Neural cell (in vitro differentiated cells): Measurements from ENCODE around the gene ZG16B. TPM values are rescaled to one million over a fixed set of nuclear protein-coding genes. Genes with fewer than 3 reads are reported as not detected.

Experiments
- H2AFZ ChIP-seq: fragments of 200-600, 300-800 bp; sonication (generic), shearing (Covaris generic); 2 replicates; pipeline ENCODE4 v1.6.0; 2014; ENCODE audit warnings: low read depth, mild to moderate bottlenecking, antibody characterized with exemption, low read length, moderate library complexity
- H3F3A ChIP-seq: fragments of 200-600 bp; shearing (Covaris generic); 2 replicates; pipeline ENCODE4 v1.6.1; 2016; ENCODE audit warnings: mild to moderate bottlenecking, moderate library complexity, mixed read lengths, antibody characterized with exemption, low read length; ENCODE audit not compliant: insufficient read depth, poor library complexity, severe bottlenecking
- H3K27ac ChIP-seq: fragments of 200-600, 300-800 bp; sonication (generic), shearing (Covaris generic); 2 replicates; pipeline ENCODE4 v1.5.1; 2014; ENCODE audit warnings: mild to moderate bottlenecking, low read length, moderate library complexity
- H3K27me3 ChIP-seq: fragments of 300-800, 200-600 bp; sonication (generic), shearing (Covaris generic); 2 replicates; pipeline ENCODE4 v1.6.0; 2014; ENCODE audit warnings: mild to moderate bottlenecking, low read depth, low read length, moderate library complexity; ENCODE audit not compliant: insufficient read depth
- H3K36me3 ChIP-seq: fragments of 300-800, 200-600 bp; sonication (generic), shearing (Covaris generic); 2 replicates; pipeline ENCODE4 v1.5.1; 2014; ENCODE audit warnings: mild to moderate bottlenecking, antibody characterized with exemption, low read length, moderate library complexity; ENCODE audit not compliant: insufficient read depth
- H3K4me2 ChIP-seq: fragments of 300-800, 200-600 bp; sonication (generic), shearing (Covaris generic); 2 replicates; pipeline ENCODE4 v1.6.0; 2014; ENCODE audit warnings: mild to moderate bottlenecking, low read length
- H3K4me3 ChIP-seq: fragments of 300-800, 200-600 bp; sonication (generic), shearing (Covaris generic); 2 replicates; pipeline ENCODE4 v1.5.1; 2014; ENCODE audit warnings: mild to moderate bottlenecking, low read length, moderate library complexity
- H3K79me2 ChIP-seq: fragments of 200-600 bp; shearing (Covaris generic); replicated peaks from 2 replicates; pipeline ENCODE4 v1.6.0; 2014; ENCODE audit warnings: mild to moderate bottlenecking, low read length, moderate library complexity; ENCODE audit not compliant: insufficient read depth
- H3K9ac ChIP-seq: fragments of 300-800, 200-600 bp; sonication (generic), shearing (Covaris generic); 2 replicates; pipeline ENCODE4 v1.6.1; 2016; ENCODE audit warnings: mild to moderate bottlenecking, low read length, mixed read lengths
- H3K9me2 ChIP-seq: fragments of 200-600 bp; shearing (Covaris generic); 2 replicates; pipeline ENCODE4 v1.6.1; 2016; ENCODE audit warnings: mild to moderate bottlenecking, low read length, mixed read lengths; ENCODE audit not compliant: insufficient read depth
- H3K9me3 ChIP-seq: fragments of 200-600, 300-800 bp; sonication (generic), shearing (Covaris generic); 2 replicates; pipeline ENCODE4 v1.6.1; 2016; ENCODE audit warnings: mild to moderate bottlenecking, mixed run types, low read length, moderate library complexity, mixed read lengths
- H4K20me1 ChIP-seq: fragments of 200-600 bp; shearing (Covaris generic); 2 replicates; pipeline ENCODE4 v1.6.1; 2016; ENCODE audit warnings: mild to moderate bottlenecking, mixed run types; ENCODE audit not compliant: insufficient read depth
- EP300 ChIP-seq: fragments of 450-650 bp; conservative IDR thresholded peaks from 2 replicates; pipeline ENCODE4 v1.6.1; 2014; ENCODE audit warnings: antibody characterized with exemption, mild to moderate bottlenecking, moderate library complexity; ENCODE audit not compliant: poor library complexity, severe bottlenecking
- EZH2 ChIP-seq: fragments of 200-600, 300-800 bp; shearing (Covaris generic), sonication (generic); IDR thresholded peaks from 2 replicates; pipeline ENCODE4 v1.6.1; 2014; ENCODE audit warnings: antibody characterized with exemption, low read length, borderline replicate concordance, mild to moderate bottlenecking; ENCODE audit not compliant: insufficient read depth, poor library complexity, severe bottlenecking
- MXI1 ChIP-seq: fragments of 450-650 bp; conservative IDR thresholded peaks from 2 replicates; pipeline ENCODE4 v1.6.1; 2014; ENCODE audit warnings: antibody characterized with exemption, mild to moderate bottlenecking; ENCODE audit not compliant: poor library complexity, severe bottlenecking
- POLR2AphosphoS5 ChIP-seq: IDR thresholded peaks from 2 replicates; pipeline ENCODE4 v1.6.1; 2012
- RAD21 ChIP-seq: fragments of 450-650 bp; conservative IDR thresholded peaks from 2 replicates; pipeline ENCODE4 v1.6.1; 2014; ENCODE audit warnings: antibody characterized with exemption, mild to moderate bottlenecking, moderate library complexity
- REST ChIP-seq: IDR thresholded peaks from 2 replicates; pipeline ENCODE4 v1.6.1; 2012; ENCODE audit warnings: borderline replicate concordance
- SMC3 ChIP-seq: fragments of 450-650 bp; conservative IDR thresholded peaks from 2 replicates; pipeline ENCODE4 v1.6.1; 2014; ENCODE audit warnings: antibody characterized with exemption, mild to moderate bottlenecking, moderate library complexity; ENCODE audit not compliant: poor library complexity
- TAF1 ChIP-seq: IDR thresholded peaks from 2 replicates; pipeline ENCODE4 v1.6.1; 2012; ENCODE audit warnings: low read depth
- polyA plus RNA-seq: library from polyadenylated mRNA; depleted of rRNA; stranded (reverse); fragments of >200 nt; gene quantifications from 2 replicates; pipeline ENCODE4 v1.2.3, GENCODE V29; 2014
- TF ChIP-seq, protein P1 (sequence below): fragments of 450-650 bp; IDR thresholded peaks from 2 replicates; pipeline ENCODE4 v1.5.1; 2014; ENCODE audit warnings: antibody characterized with exemption, mild to moderate bottlenecking, moderate library complexity; ENCODE audit not compliant: poor library complexity, severe bottlenecking

ZG16B gene
- polyA plus RNA-seq, 1 donor from 2014 or later: not detected

DNA sequence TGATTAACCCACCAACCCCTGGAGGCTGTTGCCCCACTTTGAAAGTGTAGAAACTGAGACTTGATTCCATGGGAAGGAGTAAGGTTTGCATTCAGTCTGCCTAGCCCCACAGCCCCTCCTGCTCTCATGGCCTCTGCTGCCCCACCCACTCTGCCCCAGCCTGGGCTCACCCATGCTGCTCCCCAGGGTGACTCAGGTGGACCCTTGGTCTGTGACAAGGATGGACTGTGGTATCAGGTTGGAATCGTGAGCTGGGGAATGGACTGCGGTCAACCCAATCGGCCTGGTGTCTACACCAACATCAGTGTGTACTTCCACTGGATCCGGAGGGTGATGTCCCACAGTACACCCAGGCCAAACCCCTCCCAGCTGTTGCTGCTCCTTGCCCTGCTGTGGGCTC lies 25.4 kb upstream of the ZG16B start:
- Histone ChIP-seq H3K79me2 (no peaks in the 10 kb centered on the region), H3F3A (no peaks in the 10 kb centered on the region), H3K27me3 (no peaks in the 10 kb centered on the region)

GRCh38 chr16:2806286-2806685 lies 23.8 kb upstream of the ZG16B start:
- no peak overlapping the region for H3K4me2 ChIP-seq
- H4K20me1 ChIP-seq: no peaks in the 10 kb centered on the region
- TF ChIP-seq RAD21 (no peak), EZH2 (no peak), MXI1 (no peak), REST (no peak), EP300 (no peak), TAF1 (no peak), SMC3 (no peak), POLR2AphosphoS5 (no peak)
- TF ChIP-seq, protein P1, sequence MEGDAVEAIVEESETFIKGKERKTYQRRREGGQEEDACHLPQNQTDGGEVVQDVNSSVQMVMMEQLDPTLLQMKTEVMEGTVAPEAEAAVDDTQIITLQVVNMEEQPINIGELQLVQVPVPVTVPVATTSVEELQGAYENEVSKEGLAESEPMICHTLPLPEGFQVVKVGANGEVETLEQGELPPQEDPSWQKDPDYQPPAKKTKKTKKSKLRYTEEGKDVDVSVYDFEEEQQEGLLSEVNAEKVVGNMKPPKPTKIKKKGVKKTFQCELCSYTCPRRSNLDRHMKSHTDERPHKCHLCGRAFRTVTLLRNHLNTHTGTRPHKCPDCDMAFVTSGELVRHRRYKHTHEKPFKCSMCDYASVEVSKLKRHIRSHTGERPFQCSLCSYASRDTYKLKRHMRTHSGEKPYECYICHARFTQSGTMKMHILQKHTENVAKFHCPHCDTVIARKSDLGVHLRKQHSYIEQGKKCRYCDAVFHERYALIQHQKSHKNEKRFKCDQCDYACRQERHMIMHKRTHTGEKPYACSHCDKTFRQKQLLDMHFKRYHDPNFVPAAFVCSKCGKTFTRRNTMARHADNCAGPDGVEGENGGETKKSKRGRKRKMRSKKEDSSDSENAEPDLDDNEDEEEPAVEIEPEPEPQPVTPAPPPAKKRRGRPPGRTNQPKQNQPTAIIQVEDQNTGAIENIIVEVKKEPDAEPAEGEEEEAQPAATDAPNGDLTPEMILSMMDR: no peak
- H3K9me3 ChIP-seq: peaks cover 10% of the 10 kb centered on the region
- H3K4me3 ChIP-seq: no peak overlapping the region
- H3K79me2 ChIP-seq: no peaks in the 10 kb centered on the region
- H3K9me2 ChIP-seq: no peaks in the 10 kb centered on the region
- no peaks in the 10 kb centered on the region for H3K27me3 ChIP-seq
- H3F3A ChIP-seq: no peaks in the 10 kb centered on the region
- no peak overlapping the region for H3K27ac ChIP-seq
- H3K9ac ChIP-seq: no peak overlapping the region
- no peaks in the 10 kb centered on the region for H3K36me3 ChIP-seq
- no peak overlapping the region for H2AFZ ChIP-seq

More for the DNA sequence above, 25.4 kb upstream of the ZG16B start:
- no peaks in the 10 kb centered on the region for H4K20me1 ChIP-seq
- H3K27ac ChIP-seq: no peak overlapping the region
- peaks cover 10% of the 10 kb centered on the region for H3K9me3 ChIP-seq
- H3K9ac ChIP-seq: no peak overlapping the region
- TF ChIP-seq POLR2AphosphoS5 (no peak), MXI1 (no peak), REST (no peak), TAF1 (no peak), RAD21 (no peak), EP300 (no peak)
- TF ChIP-seq, protein P1: no peak
- no peaks in the 10 kb centered on the region for H3K36me3 ChIP-seq
- no peak overlapping the region for H2AFZ ChIP-seq
- no peak overlapping the region for H3K4me3 ChIP-seq
- no peaks in the 10 kb centered on the region for H3K9me2 ChIP-seq
- H3K4me2 ChIP-seq: no peak overlapping the region
